ENCODE data around the gene PTPRD. TPM values are rescaled to one million over a fixed set of nuclear protein-coding genes. Genes with fewer than 3 reads are reported as not detected.

PTPRD gene
- total RNA-seq, 1 experiment from 2014 or later: 70.1 TPM

GRCh38 chr9:8457055-8457454 lies 2155.7 kb downstream of the PTPRD start:
- Histone ChIP-seq H3K9me3 (no peaks in the 10 kb centered on the region), H3K4me1 (no peaks in the 10 kb centered on the region), H3K36me3 (ENCODE audit: control insufficient read depth, insufficient read depth, low read length) (no peaks in the 10 kb centered on the region), H3K4me3 (ENCODE audit: low read depth, low read length) (no peak overlapping the region), H3K27me3 (replicated peaks; ENCODE audit: control insufficient read depth, insufficient read depth, low read length) (no peaks in the 10 kb centered on the region)
- Mint-ChIP-seq H3K27me3 (ENCODE audit: insufficient read depth, unreplicated experiment) (no peaks in the 10 kb centered on the region), H3K9me3 (ENCODE audit: unreplicated experiment) (peaks cover 11% of the 10 kb centered on the region), H3K36me3 (ENCODE audit: insufficient read depth, unreplicated experiment) (no peaks in the 10 kb centered on the region), H3K4me3 (ENCODE audit: unreplicated experiment) (no peak overlapping the region), H3K4me1 (ENCODE audit: low read depth, unreplicated experiment) (peaks cover 9% of the 10 kb centered on the region), H3K27ac (ENCODE audit: unreplicated experiment) (no peak overlapping the region)
- no peak for TF ChIP-seq CTCF (IDR thresholded peaks at IDR 0.05; ENCODE audit: insufficient read depth in 1 of 2, low read depth in 1 of 2, low read length in 1 of 2, severe bottlenecking in 1 of 2, unreplicated experiment in 1 of 2)
- ChIA-PET POLR2A (no interaction called here), CTCF (no interaction called here)
- intact Hi-C loops (cut with micrococcal nuclease; ENCODE audit: unreplicated experiment): no loop called here
- no TSS peak for BruUV-seq (replicated peaks)
- DNase-seq: no peak

GRCh38 chr9:8456344-8456743 lies 2156.5 kb downstream of the PTPRD start:
- peaks cover 4% of the 10 kb centered on the region for H3K9me3 Mint-ChIP-seq (ENCODE audit: unreplicated experiment)
- DNase-seq: no peak
- H3K4me1 ChIP-seq: no peaks in the 10 kb centered on the region
- TF ChIP-seq CTCF (IDR thresholded peaks at IDR 0.05; ENCODE audit: insufficient read depth in 1 of 2, low read depth in 1 of 2, low read length in 1 of 2, severe bottlenecking in 1 of 2, unreplicated experiment in 1 of 2): no peak
- H3K36me3 Mint-ChIP-seq (ENCODE audit: insufficient read depth, unreplicated experiment): no peaks in the 10 kb centered on the region
- H3K4me3 Mint-ChIP-seq (ENCODE audit: unreplicated experiment): no peak overlapping the region
- intact Hi-C loops (cut with micrococcal nuclease; ENCODE audit: unreplicated experiment): no loop called here
- H3K27me3 ChIP-seq (replicated peaks; ENCODE audit: control insufficient read depth, insufficient read depth, low read length): no peaks in the 10 kb centered on the region
- BruUV-seq (replicated peaks): no TSS peak
- ChIA-PET POLR2A (no interaction called here), CTCF (no interaction called here)
- no peaks in the 10 kb centered on the region for H3K9me3 ChIP-seq
- no peak overlapping the region for H3K4me3 ChIP-seq (ENCODE audit: low read depth, low read length)
- no peaks in the 10 kb centered on the region for H3K36me3 ChIP-seq (ENCODE audit: control insufficient read depth, insufficient read depth, low read length)
- H3K27ac Mint-ChIP-seq (ENCODE audit: unreplicated experiment): no peak overlapping the region
- no peaks in the 10 kb centered on the region for H3K27me3 Mint-ChIP-seq (ENCODE audit: insufficient read depth, unreplicated experiment)
- peaks cover 7% of the 10 kb centered on the region for H3K4me1 Mint-ChIP-seq (ENCODE audit: low read depth, unreplicated experiment)

GRCh38 chr9:8450810-8451545 lies 2161.8 kb downstream of the PTPRD start:
- intact Hi-C loops (cut with micrococcal nuclease; ENCODE audit: unreplicated experiment): no loop called here
- H3K9me3 ChIP-seq: no peaks in the 10 kb centered on the region
- no peak for TF ChIP-seq CTCF (IDR thresholded peaks at IDR 0.05; ENCODE audit: insufficient read depth in 1 of 2, low read depth in 1 of 2, low read length in 1 of 2, severe bottlenecking in 1 of 2, unreplicated experiment in 1 of 2)
- no peak for DNase-seq
- no peaks in the 10 kb centered on the region for H3K36me3 ChIP-seq (ENCODE audit: control insufficient read depth, insufficient read depth, low read length)
- BruUV-seq (replicated peaks): no TSS peak
- Mint-ChIP-seq H3K36me3 (ENCODE audit: insufficient read depth, unreplicated experiment) (no peaks in the 10 kb centered on the region), H3K27me3 (ENCODE audit: insufficient read depth, unreplicated experiment) (no peaks in the 10 kb centered on the region), H3K4me3 (ENCODE audit: unreplicated experiment) (no peak overlapping the region), H3K4me1 (ENCODE audit: low read depth, unreplicated experiment) (peaks cover 6% of the 10 kb centered on the region), H3K27ac (ENCODE audit: unreplicated experiment) (no peak overlapping the region), H3K9me3 (ENCODE audit: unreplicated experiment) (no peaks in the 10 kb centered on the region)
- ChIA-PET CTCF (no interaction called here), POLR2A (no interaction called here)
- H3K4me1 ChIP-seq: no peaks in the 10 kb centered on the region
- no peaks in the 10 kb centered on the region for H3K27me3 ChIP-seq (replicated peaks; ENCODE audit: control insufficient read depth, insufficient read depth, low read length)
- no peak overlapping the region for H3K4me3 ChIP-seq (ENCODE audit: low read depth, low read length)
